ENCODE data around the gene MZF1. TPM values are rescaled to one million over a fixed set of nuclear protein-coding genes. Genes with fewer than 3 reads are reported as not detected.
A peak's percentile ranks its signal among the peaks of the same experiment; 100 is the strongest.

Gene MZF1
- total and polyA plus RNA-seq, 10 of the 15 experiments (the other 5 are each of a cell fraction or from before 2014, with no cell fraction given), result 0.38 to 14.7 (median 7.2) TPM

DNA sequence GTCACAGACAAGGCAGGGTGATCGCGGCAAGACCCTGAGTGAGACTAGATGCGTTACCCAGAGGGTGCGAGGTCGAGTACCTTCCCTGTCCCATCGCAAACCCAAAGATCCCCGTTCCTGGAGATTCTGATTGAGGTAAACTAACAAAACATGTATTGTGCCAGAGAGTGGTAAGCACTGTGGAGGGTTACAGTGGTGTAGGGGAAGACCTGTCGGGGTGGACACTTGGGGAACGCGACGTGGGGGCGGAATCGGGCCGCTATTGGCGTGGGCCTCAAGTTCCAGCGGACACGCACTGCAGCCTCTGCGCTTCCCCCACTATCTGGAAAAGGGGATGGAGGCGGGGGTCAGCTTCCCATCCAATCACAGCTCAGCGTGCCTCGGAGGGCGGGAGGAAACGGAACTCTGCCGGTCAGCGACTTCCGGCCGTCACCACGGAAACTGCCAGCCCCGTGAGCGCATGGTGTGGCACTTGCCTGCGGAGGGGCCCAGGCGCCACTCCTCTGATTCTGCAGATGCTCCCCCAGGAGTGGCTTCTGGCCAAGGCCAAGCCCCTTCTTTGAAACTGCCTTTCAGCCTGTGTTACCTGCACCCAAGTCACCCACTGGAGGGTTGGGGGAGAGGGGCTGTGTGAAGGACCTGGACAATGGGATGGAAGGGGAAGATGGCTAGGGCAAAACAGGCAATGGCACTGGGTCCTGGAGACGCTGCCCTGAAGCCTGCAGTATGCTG lies 13.7 kb downstream of the MZF1 start (continued):
- TF ChIP-seq, protein P1, sequence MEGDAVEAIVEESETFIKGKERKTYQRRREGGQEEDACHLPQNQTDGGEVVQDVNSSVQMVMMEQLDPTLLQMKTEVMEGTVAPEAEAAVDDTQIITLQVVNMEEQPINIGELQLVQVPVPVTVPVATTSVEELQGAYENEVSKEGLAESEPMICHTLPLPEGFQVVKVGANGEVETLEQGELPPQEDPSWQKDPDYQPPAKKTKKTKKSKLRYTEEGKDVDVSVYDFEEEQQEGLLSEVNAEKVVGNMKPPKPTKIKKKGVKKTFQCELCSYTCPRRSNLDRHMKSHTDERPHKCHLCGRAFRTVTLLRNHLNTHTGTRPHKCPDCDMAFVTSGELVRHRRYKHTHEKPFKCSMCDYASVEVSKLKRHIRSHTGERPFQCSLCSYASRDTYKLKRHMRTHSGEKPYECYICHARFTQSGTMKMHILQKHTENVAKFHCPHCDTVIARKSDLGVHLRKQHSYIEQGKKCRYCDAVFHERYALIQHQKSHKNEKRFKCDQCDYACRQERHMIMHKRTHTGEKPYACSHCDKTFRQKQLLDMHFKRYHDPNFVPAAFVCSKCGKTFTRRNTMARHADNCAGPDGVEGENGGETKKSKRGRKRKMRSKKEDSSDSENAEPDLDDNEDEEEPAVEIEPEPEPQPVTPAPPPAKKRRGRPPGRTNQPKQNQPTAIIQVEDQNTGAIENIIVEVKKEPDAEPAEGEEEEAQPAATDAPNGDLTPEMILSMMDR (IDR thresholded peaks at IDR 0.05 in 2 of 3, conservative IDR thresholded peaks at IDR 0.05 in 1 of 3; ENCODE audit: control insufficient read depth in 2 of 3, extremely low read depth in 1 of 3, insufficient read depth in 1 of 3, low read depth in 3 of 3, low read length in 3 of 3), result no peak
- TF ChIP-seq BCL11A (IDR thresholded peaks at IDR 0.05; ENCODE audit: low read depth, low read length) (no peak), SMAD1 (IDR thresholded peaks at IDR 0.05; ENCODE audit: low read depth, partially characterized antibody) (peak; percentile 69), HDAC6 (IDR thresholded peaks at IDR 0.05; ENCODE audit: unreplicated experiment) (no peak), SIX5 (IDR thresholded peaks at IDR 0.05; ENCODE audit: low read depth, low read length, severe bottlenecking) (no peak), EGR1 (IDR thresholded peaks at IDR 0.05; ENCODE audit: borderline replicate concordance in 1 of 2, low read depth in 2 of 2, low read length in 2 of 2) (peak in 1 of 2 experiments; percentile 49; a peak in 1 of 3 replicates), IRF4 (IDR thresholded peaks at IDR 0.05; ENCODE audit: low read depth, low read length) (no peak), DPF2 (IDR thresholded peaks at IDR 0.05) (peak; percentile 52; the same call in 1 of the 2 replicates), HDAC2 (IDR thresholded peaks at IDR 0.05) (peak; percentile 1; the same call in 1 of the 2 replicates), EED (IDR thresholded peaks at IDR 0.05; ENCODE audit: low read depth) (peak; percentile 46; the same call in 1 of the 2 replicates)
- TF ChIP-seq, protein P2, sequence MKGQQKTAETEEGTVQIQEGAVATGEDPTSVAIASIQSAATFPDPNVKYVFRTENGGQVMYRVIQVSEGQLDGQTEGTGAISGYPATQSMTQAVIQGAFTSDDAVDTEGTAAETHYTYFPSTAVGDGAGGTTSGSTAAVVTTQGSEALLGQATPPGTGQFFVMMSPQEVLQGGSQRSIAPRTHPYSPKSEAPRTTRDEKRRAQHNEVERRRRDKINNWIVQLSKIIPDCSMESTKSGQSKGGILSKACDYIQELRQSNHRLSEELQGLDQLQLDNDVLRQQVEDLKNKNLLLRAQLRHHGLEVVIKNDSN (IDR thresholded peaks at IDR 0.05; ENCODE audit: borderline replicate concordance, extremely low read length, insufficient read depth, low read depth, low read length), result no peak
- TF ChIP-seq, protein P3, sequence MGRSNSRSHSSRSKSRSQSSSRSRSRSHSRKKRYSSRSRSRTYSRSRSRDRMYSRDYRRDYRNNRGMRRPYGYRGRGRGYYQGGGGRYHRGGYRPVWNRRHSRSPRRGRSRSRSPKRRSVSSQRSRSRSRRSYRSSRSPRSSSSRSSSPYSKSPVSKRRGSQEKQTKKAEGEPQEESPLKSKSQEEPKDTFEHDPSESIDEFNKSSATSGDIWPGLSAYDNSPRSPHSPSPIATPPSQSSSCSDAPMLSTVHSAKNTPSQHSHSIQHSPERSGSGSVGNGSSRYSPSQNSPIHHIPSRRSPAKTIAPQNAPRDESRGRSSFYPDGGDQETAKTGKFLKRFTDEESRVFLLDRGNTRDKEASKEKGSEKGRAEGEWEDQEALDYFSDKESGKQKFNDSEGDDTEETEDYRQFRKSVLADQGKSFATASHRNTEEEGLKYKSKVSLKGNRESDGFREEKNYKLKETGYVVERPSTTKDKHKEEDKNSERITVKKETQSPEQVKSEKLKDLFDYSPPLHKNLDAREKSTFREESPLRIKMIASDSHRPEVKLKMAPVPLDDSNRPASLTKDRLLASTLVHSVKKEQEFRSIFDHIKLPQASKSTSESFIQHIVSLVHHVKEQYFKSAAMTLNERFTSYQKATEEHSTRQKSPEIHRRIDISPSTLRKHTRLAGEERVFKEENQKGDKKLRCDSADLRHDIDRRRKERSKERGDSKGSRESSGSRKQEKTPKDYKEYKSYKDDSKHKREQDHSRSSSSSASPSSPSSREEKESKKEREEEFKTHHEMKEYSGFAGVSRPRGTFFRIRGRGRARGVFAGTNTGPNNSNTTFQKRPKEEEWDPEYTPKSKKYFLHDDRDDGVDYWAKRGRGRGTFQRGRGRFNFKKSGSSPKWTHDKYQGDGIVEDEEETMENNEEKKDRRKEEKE (IDR thresholded peaks at IDR 0.05), result peak; percentile 29; the same call in 1 of the 2 replicates
- TF ChIP-seq, protein P4, sequence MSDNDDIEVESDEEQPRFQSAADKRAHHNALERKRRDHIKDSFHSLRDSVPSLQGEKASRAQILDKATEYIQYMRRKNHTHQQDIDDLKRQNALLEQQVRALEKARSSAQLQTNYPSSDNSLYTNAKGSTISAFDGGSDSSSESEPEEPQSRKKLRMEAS (IDR thresholded peaks at IDR 0.05; ENCODE audit: low read depth, low read length), result peak; percentile 93; the same call in 1 of the 2 replicates
- TF ChIP-seq, protein P5, sequence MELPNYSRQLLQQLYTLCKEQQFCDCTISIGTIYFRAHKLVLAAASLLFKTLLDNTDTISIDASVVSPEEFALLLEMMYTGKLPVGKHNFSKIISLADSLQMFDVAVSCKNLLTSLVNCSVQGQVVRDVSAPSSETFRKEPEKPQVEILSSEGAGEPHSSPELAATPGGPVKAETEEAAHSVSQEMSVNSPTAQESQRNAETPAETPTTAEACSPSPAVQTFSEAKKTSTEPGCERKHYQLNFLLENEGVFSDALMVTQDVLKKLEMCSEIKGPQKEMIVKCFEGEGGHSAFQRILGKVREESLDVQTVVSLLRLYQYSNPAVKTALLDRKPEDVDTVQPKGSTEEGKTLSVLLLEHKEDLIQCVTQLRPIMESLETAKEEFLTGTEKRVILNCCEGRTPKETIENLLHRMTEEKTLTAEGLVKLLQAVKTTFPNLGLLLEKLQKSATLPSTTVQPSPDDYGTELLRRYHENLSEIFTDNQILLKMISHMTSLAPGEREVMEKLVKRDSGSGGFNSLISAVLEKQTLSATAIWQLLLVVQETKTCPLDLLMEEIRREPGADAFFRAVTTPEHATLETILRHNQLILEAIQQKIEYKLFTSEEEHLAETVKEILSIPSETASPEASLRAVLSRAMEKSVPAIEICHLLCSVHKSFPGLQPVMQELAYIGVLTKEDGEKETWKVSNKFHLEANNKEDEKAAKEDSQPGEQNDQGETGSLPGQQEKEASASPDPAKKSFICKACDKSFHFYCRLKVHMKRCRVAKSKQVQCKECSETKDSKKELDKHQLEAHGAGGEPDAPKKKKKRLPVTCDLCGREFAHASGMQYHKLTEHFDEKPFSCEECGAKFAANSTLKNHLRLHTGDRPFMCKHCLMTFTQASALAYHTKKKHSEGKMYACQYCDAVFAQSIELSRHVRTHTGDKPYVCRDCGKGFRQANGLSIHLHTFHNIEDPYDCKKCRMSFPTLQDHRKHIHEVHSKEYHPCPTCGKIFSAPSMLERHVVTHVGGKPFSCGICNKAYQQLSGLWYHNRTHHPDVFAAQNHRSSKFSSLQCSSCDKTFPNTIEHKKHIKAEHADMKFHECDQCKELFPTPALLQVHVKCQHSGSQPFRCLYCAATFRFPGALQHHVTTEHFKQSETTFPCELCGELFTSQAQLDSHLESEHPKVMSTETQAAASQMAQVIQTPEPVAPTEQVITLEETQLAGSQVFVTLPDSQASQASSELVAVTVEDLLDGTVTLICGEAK (IDR thresholded peaks at IDR 0.05; ENCODE audit: borderline replicate concordance), result peak; percentile 89
